GM19238 (cell line): ENCODE data around the gene IFNAR1.
"Not testable (repeated sequence)": the region's sequence is repeated elsewhere in the genome, so short reads cannot be mapped to it uniquely, and the experiment has no call there.

Source experiments
- DNase-seq: peaks from one replicate; pipeline ENCODE4 v3.0.0; 2011; ENCODE audit warnings: low spot score; ENCODE audit not compliant: insufficient read length

The IFNAR1 gene

DNA sequence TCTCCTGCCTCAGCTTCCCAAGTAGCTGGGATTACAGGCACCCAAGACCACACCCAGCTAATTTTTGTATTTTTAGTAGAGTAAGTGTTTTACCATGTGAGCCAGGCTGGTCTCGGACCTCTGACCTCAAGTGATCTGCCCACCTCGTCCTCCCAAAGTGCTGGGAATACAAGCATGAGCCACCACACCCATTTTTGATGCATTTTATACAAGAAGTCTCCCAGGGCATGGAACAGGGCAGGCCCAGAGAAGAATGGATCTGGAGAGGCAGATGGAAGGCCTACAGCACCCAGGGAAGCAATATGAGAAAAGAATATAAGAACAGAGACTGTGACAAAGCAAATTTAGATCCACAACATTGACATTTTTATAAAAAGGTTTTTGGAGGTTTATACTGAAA, 18.8 kb upstream of the IFNAR1 start:
- DNase-seq, result no peak

DNA sequence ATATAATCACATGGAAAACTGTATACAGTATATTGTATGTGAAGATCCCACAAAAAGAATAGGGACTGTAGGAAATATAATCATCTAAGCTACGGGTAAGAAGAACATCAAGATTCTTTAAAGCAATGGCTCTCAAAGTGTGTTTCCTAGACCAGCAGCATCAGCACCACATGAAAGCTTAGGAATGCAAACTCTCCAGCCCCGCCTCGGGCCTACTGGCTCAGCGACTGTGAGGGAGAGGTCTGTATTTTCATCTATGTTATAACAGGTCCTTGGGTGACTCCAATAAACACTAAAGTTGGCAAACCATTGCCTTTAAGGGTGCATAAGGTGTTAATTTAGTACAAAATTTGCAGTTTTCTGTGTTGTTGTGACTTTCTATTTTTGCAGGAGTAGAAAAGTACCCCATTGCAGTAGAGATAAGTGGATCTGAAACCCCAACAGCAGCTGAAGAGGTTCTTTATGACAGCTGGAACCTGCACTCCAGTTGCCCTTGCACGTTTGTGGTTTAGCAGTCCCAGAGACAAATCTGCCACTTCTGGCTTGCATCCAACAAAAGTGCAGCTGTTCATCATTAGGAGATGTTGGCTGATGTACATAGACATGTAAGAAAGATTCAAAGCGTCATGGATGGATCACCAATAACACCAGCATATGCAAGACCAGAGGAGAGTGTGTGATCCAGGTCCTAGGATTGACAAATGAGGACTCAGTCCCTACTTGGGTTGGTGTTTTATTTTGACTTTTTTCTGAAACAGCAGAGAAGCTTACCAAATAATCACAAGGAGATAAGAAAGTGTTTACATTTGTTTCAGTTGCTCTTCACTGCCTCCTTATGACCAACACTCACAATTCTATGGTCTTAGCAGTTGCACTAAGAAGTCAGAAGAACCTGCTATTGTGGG, 15.9 kb upstream of the IFNAR1 start:
- peak; percentile 42 for DNase-seq

DNA sequence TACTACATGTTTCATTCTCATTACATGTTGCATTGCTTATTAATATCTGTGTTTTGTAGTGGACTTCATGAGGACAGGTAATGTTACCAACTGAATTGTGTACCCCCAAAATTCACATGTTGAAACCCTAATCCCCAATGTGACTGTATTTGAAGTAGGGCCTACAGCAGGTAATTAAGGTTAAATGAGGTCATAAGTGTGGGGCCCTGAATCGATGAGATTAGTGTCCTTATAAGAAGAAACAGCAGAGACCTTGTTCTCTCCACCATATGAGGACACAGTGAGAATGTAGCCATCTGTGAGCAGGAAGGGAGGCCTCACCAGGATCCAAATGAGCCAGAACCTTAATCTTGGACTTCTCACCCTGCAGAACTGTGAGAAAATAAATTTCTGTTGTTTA, 15.0 kb upstream of the IFNAR1 start:
- DNase-seq, result no peak

- no peak for DNase-seq
Observed at GRCh38 chr21:33312121-33312520, 12.6 kb upstream of the IFNAR1 start.

DNA sequence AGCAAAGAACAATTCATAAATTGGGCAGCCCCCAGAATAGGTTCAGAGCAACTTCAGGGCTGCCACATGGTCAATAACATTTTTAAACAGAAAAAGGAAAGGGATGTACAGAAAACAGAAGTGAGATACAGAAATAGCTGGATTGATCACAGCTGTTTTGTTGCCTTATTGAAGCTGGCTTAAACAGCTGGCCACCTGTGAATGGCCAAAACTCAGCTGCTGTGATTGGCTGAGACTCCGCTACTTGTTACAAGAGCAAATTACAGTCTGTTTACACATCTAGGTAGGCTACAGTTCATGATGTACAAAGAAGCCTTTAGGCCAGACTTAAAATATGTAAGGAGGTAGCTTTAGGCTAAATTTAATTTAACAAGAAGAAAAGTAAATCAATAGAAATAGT, 11.6 kb upstream of the IFNAR1 start:
- DNase-seq, result no peak

DNA sequence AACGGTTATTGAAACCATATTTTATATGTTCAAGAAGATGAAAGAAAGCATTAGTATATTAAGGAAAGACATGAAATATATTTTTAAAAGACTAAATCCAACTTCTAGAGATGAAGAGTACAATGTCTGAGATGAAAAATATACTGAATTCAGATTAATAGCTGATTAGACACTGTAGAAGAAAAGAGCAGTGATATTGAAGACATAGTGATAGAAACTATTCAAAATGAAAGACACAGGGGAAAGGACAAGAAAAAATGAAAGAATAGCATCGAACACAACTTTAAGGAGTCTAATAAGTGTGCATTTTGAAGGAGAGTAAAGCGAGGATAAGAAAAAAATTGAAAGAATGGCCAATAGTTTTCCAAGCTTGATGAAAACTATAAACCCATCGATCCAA, 11.2 kb upstream of the IFNAR1 start:
- no peak for DNase-seq

GRCh38 chr21:33314111-33314510, 10.7 kb upstream of the IFNAR1 start:
- no peak for DNase-seq

DNA sequence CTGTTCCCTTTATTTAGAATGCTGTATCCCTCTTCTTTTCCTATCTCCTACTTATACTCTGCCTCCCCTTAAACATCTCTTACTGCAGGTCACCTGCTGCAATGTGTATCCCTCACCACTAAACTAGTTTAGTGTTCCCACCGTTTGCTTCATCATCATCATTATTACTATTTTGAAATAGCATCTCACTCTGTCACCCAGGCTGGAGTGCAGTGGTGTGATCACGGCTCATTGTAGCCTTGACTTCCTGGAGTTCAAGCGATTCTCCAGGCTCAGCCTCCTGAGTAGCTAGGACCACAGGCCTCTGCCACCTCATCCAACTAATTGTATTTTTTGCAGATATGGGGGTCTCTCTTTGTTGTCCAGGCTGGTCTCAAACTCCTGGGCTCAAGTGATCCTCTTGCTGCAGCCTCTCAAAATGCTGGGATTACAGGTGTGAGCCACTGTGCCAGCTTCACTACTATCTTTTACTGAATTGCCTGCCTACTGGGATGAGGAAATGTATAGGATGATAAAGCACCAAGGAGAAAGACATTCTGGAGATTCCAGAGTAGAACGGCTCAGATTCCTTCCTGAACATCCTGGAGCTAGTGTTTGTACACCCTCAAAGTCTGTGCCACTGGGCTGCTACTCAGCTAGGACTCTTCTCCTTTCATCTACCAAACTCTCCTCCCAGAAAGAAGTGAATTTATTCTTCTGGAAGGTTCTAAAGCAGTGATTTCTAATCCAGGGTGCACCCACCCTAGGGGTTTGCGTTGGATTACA, 8.6 kb upstream of the IFNAR1 start:
- DNase-seq, result no peak

DNA sequence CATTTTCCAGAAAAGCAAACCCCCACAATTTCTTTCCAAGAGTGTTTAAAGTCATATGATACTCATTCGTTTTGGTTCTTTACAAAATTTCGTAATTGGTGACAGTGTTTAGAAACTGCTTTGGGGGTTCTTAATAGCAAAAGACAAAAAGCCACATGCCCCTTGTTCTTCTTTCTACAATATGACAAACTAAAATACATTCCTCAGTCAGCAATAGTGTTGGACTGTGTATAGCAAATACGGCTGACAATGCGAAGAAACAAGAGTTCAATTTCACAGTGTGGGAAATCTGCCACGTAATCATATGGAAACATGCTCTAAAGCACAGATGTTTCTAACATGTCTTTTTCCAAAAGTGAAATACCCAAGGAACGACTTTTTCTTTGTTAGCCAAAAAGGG, 7.6 kb upstream of the IFNAR1 start:
- DNase-seq, result no peak

- DNase-seq, result no peak
Observed at GRCh38 chr21:33317786-33318486, 6.8 kb upstream of the IFNAR1 start.

- DNase-seq, result not testable (repeated sequence)
Observed at GRCh38 chr21:33321005-33321404, 3.8 kb upstream of the IFNAR1 start.

GRCh38 chr21:33323610-33324009, 1.2 kb upstream of the IFNAR1 start:
- DNase-seq, result not testable (repeated sequence)

DNA sequence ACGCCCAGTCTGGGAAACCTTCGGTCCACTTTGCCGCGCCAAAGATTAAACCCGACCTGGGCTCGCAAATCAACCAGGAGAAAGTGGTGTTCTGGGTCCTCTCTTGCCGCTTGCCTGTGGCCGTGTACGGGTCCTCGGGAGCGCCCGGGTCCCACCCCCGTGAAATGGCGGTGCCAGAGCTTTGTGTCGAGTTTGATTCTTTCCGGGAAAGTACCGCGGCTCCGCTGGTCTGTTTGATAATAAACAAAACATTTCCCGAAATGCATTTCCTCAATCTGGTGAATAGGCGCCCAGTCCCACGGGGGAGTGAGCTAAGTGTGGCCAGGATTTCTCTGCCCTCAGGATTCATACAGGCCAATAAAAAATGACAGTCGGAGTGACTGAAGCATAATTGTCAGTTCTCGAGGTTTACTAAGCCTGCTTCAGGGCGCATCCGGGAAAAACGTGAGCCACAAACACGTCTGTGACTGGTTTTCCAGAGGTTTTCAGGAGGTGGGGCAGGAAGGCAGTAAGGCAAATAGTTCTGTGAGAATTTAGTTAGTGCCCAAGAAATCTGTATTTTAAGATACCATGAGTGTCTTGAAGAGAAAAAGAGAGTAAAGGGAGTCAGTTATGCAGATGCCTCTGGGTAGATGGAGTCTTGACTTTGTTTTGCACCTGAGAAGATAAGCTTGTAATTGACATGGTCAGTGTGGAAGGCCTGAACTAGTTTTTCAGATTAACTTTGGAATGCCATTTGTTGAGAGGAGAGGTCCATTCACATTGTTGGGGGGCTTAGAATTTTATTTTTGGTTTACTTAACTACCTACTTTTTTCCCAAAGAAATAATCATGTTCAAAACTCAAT, 675 bp downstream of the IFNAR1 start:
- DNase-seq, result no peak

DNA sequence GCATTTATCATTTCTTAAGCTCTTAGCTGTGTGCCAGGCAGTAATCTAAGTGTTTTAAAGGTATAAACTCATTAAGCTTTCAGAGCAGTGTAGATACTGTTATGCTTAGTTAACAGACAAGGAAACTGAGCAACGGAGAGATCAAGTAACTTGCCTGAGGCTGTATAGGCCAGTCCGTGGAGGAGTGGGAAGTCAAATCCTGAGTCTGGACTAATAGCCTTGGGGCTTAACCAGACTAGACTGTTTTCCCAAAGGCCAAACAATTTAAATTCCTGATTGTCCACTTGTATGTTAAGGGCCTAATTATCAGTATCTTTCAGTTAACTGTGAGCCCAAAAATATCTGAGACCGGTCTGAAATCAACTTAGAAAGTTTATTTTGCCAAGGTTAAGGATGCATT, 2.6 kb downstream of the IFNAR1 start:
- DNase-seq, result no peak

DNA sequence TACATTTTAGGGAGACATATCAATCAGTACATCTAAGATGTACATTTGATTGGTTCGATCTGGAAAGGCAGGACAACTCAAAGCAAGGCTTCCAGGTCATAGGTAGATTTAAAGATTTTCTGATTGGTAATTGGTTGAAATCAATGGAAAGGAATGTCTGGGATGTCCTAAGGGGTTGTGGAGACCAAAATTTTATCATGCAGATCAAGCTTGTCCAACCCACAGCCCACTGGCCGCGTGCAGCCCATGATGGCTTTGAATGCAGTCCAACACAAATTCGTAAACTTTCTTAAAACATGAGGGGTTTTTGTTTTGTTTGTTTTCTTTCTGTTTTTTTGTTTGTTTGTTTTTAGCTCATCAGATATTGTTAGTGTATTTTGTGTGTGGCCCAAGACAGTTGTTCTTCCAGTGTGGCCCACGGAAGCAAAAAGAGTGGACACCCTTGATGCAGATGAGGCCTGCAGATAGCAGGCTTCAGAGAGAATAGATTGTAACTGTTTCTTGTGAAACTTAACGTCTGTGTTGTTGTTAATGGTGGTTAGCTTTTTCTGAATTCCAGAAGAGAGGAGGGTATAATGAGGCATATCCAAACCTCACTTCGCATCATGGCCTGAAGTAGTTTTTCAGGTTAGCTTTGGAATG, 3.1 kb downstream of the IFNAR1 start:
- no peak for DNase-seq

- DNase-seq, result no peak
Observed at GRCh38 chr21:33330726-33331125, 6.0 kb downstream of the IFNAR1 start.

DNA sequence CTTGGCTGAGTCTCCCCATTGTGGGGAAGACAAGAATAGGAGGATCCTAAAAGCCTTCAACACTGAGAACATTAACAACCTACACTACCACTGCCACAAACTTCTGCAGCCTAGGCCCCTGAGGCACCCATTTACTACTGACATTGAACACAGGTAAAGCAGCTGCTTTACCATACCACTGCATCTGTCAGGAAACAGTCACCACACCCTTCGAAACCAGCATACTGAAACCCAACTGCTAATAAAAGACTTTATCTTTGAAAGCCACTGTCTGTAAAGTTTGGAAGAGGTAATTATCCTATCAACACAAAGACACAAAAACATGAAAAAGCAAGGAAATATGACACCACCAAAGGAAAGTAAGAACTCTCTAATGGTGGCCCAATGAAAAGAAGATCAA, 7.4 kb downstream of the IFNAR1 start:
- peak; percentile 14 for DNase-seq

DNA sequence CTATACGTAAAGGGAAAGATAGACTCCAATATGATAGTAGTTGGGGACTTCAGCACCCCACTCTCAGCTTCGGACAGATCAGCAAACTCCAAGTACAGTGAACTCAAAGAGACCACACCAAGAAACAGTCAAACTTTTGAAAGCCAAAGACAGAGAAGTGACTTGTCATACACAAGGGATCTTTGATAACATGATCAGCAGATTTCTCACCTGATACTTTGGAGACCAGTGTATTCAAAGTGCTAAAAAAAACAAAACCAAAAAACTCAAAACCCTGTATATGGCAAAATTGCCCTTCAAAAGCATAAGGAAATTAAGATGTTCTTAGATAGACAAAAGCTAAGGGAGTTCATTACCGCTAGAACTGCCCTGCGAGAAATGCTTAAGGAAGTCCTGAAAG, 9.4 kb downstream of the IFNAR1 start:
- no peak for DNase-seq

GRCh38 chr21:33334824-33335223, 10.1 kb downstream of the IFNAR1 start:
- DNase-seq, result no peak

DNA sequence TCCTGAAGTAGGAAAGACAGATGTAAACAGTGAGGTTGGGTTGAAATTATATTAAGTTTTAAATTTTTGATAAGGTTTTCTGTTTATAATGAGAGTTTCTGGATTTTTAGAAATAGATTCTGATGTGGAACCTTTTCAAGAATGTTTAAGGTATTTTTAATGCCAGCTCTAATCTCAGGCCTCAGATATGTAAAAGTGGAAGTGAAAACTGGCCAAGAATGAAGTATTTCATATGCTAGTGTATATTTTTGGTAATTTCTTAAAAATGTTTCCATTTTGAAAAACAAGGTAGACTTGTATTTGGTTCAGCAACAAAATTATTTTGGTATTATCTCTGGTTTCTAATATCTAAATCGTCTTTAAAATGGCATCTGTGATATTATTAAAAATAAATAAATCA, 14.4 kb downstream of the IFNAR1 start:
- no peak for DNase-seq

- no peak for DNase-seq
Observed at GRCh38 chr21:33339918-33340317, 15.1 kb downstream of the IFNAR1 start.
